Epithelial cell of prostate (primary cell): ENCODE measurements around the gene SLC6A18.

Experiments used
- DNase-seq: peaks from one replicate; pipeline ENCODE4 v3.0.0-alpha.2; 2011; ENCODE audit warnings: low read depth, low spot score
- H3K27ac ChIP-seq: fragments of 450-650 bp; 2 replicates; pipeline ENCODE4 v1.5.1; 2017; ENCODE audit warnings: mild to moderate bottlenecking

SLC6A18 gene

GRCh38 chr5:1186351-1187233 is 38.6 kb upstream of the SLC6A18 start:
- H3K27ac ChIP-seq = no peak overlapping the region
- DNase-seq = no peak

- DNase-seq = no peak
- no peak overlapping the region for H3K27ac ChIP-seq
Measured at GRCh38 chr5:1187234-1187949, 37.8 kb upstream of the SLC6A18 start.

- no peak overlapping the region for H3K27ac ChIP-seq
- no peak for DNase-seq
Measured at GRCh38 chr5:1187950-1188334, 37.2 kb upstream of the SLC6A18 start.

GRCh38 chr5:1188464-1188863 is 36.7 kb upstream of the SLC6A18 start:
- no peak overlapping the region for H3K27ac ChIP-seq

GRCh38 chr5:1189269-1189668 is 35.9 kb upstream of the SLC6A18 start:
- no peak overlapping the region for H3K27ac ChIP-seq
- DNase-seq = no peak

More at GRCh38 chr5:1188464-1188863, 36.7 kb upstream of the SLC6A18 start:
- DNase-seq = no peak

DNA sequence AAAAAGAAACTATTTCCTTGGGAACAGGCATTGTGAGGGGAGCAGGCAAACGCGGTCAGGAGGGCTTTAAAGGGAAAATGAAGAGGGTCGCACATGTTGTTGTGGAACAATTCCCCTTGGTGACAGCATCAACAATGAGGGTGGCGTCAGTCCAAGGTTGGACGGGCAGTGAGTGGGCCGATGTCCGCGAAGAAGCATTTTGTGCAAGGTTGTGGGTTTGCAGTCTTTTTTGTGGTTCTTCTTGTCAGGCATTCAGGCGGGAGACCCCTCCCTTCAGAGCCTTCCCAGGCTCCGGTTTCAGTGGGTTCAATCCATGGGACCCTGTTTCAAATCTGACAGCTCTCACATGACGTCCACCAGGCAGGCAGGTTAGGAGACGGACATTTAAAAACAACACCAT is 34.9 kb upstream of the SLC6A18 start:
- H3K27ac ChIP-seq = no peak overlapping the region
- no peak for DNase-seq

DNA sequence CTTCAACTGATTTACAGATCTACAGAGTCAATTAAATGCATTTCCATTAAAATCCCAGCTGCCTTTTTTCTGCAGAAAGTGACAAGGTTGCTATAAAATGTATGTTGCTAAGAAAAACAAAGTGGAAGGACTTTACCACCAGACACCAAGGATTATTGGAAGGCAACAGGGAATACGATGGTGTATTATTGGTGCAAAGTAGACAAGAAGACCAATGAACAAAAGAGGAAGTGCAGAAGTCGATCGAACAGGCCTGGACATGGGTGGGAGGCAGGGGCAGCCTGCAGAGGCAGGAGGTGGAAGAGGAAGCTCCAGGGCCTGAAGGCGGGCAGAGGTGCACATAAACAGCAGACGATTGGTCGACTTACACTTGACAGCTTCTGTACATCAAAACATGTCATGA is 34.3 kb upstream of the SLC6A18 start:
- no peak overlapping the region for H3K27ac ChIP-seq
- no peak for DNase-seq

- no peak overlapping the region for H3K27ac ChIP-seq
- DNase-seq = no peak
Measured at GRCh38 chr5:1192971-1193590, 32.1 kb upstream of the SLC6A18 start.

- DNase-seq = no peak
- H3K27ac ChIP-seq = no peak overlapping the region
Measured at GRCh38 chr5:1193591-1193985, 31.6 kb upstream of the SLC6A18 start.

- DNase-seq = no peak
- no peak overlapping the region for H3K27ac ChIP-seq
Measured at GRCh38 chr5:1194378-1194777, 30.8 kb upstream of the SLC6A18 start.

GRCh38 chr5:1195439-1195838 is 29.7 kb upstream of the SLC6A18 start:
- DNase-seq = no peak
- H3K27ac ChIP-seq = no peak overlapping the region

- H3K27ac ChIP-seq = no peak overlapping the region
- no peak for DNase-seq
Measured at GRCh38 chr5:1195916-1196315, 29.3 kb upstream of the SLC6A18 start.

DNA sequence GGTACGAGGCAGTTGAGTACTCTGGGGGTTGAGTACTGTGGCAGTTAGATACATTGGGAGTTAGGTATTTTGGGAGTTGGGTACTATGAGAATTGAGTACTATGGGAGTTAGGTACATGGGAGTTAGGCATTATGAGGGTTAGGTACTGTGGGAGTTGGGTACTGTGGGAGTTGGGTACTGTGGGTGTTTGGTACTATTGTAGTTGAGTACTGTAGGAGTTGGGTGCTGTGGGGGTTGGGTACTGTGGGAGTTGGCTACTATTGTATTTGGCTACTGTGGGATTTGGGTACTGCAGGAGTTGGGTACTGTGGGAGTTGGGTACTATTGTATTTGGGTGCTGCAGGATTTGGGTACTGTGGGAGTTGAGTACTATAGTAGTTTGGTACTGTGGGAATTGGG is 28.6 kb upstream of the SLC6A18 start:
- DNase-seq = no peak
- H3K27ac ChIP-seq = no peak overlapping the region

GRCh38 chr5:1197876-1198666 is 27.1 kb upstream of the SLC6A18 start:
- DNase-seq = no peak

DNA sequence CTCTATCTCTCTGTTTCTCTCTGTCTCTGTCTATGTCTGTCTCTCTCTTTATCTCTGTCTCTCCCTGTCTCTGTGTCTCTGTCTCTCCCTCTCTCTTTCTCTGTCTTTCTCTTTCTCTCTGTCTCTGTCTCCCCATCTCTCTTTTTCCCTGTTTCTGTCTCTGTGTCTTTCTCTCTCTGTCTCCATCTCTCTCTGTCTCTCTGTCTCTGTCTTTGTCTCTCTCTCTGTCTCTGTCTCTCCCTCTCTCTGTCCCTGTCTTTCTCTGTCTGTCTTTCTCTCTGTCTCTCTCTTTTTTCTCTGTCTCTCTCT is 25.9 kb upstream of the SLC6A18 start:
- no peak overlapping the region for H3K27ac ChIP-seq

More at GRCh38 chr5:1197876-1198666, 27.1 kb upstream of the SLC6A18 start:
- H3K27ac ChIP-seq = no peak overlapping the region

DNA sequence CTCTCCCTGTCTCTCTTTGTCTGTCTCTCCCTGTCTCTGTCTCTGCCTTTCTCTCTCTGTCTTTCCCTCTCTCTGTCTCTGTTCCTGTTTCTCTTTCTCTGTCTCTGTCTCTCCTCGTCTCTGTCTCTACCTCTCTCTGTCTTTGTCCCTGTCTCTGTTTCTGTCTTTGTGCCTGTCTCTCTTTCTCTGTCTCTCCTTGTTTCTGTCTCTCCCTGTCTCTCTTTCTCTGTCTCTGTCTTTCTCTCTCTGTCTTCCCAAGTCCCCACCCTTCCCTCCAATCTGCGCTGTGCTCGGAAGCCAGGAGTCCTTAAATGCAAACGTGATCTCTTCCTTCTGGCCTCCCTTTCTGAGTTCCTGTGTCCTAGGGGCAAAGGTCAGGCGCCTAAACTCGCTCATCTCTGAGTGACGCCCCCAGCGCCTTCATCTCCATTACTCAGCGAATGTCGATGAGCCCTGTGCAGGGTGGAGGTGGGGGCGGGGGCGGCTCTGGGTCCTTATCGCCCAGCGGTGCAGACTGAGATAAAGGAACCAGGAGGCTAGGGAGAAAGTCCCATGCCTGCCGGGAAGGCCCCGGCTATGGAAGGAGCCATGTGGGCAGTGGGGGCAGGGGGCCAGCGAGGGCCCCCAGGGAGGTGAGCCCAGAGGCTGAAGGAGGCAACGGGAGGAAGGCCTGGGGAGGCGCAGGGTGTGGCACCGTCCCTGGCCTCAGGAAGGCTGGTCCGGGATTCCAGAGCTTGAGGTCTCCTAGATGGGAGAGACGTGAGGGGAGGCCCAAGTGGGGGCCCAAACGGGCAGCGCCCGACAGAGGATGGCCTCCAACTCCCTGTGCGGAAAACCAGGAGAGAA is 25.3 kb upstream of the SLC6A18 start:
- no peak for DNase-seq
- no peak overlapping the region for H3K27ac ChIP-seq

More for the DNA sequence above, 25.9 kb upstream of the SLC6A18 start:
- DNase-seq = no peak

DNA sequence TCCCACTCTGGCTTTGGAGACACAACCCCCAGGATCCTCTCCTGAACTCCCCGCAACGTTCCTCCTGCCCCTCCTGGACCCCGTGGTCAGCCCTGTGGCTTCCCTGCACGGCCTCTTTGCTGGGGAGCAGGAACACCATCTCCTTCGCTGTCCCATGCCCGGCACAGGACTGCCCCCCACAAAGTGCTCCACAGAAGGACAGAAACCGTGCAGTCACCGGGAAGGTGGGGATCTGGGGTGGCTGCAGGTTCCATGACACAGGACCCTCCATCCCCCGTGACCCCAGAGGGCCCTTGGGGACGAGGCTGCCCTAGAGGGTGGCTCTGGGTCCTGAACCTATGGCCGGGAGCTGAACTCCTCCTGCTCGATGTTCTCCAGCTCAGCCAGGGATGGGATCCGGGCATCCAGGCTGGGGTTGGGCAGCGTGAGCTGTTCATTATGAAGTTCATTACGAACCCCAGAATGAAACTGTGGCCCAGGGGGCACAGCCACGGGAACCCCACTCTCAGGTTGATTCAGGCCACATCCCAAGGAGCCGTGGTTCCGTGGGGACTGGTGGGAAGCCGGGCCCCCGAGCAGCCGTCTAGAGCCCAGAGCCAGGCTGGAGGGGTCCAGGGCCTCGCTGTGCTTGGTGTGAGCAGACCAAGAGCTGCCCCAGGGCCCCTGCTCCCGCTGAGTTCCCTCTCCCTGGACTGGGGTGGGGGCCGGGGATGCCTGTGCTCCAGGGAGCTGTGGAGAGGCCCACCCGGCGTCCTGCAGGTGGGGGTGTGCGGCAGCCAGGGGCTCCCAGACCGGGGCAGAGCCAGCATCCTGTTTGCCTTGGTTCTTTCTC is 24.5 kb upstream of the SLC6A18 start:
- no peak overlapping the region for H3K27ac ChIP-seq
- no peak for DNase-seq

GRCh38 chr5:1201327-1202025 is 23.7 kb upstream of the SLC6A18 start, which contains the start of gene SLC6A19:
Gene SLC6A19 (plus strand): TSS chr5:1201595. CDS start chr5:1201651, 56 bp downstream.
- no peak within 1 kb of the TSS for H3K27ac ChIP-seq

More at GRCh38 chr5:1201327-1202025, 23.7 kb upstream of the SLC6A18 start, which contains the start of gene SLC6A19:
- DNase-seq = no peak
